ENCODE data around the gene MIA3.

DNA sequence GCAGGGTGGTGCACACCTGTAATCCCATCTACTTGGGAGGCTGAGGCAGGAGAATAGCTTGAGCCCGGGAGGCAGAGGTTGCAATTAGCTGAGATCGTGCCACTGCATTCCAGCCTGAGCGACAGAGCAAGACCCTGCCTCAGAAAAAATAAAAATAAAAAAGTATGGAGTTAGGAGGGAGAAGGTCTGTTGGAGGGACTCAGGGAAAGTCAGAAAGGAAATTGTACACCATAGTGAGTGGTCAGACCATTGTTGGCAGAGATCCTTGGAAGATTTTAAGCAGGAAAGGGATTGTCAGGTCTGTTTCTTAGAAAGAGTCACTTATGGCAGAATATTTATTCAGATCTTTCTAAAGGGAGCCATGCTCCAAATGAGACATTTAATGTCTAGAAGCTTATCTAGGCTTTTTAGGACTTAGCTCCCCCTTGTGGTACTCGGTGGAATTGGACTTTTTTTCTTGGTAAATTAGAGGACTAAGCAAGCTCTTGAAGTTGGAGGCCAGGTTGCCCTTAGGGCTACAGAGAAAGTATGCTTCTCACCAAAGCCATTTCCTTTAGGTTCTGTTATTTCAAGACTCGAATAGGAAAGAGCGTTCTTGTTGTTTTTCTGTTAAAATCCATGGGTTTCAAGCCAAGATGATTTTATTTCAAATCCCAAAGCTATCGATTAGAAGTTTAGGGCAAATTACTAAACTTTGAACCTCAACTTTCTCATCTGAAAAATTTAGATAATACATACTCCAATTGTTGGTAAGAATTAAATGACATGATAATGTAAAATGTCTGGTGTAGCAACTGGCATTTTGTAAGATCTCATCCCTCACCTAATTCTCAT, 16.5 kb downstream of the MIA3 start:
- TF ChIP-seq, protein P1, sequence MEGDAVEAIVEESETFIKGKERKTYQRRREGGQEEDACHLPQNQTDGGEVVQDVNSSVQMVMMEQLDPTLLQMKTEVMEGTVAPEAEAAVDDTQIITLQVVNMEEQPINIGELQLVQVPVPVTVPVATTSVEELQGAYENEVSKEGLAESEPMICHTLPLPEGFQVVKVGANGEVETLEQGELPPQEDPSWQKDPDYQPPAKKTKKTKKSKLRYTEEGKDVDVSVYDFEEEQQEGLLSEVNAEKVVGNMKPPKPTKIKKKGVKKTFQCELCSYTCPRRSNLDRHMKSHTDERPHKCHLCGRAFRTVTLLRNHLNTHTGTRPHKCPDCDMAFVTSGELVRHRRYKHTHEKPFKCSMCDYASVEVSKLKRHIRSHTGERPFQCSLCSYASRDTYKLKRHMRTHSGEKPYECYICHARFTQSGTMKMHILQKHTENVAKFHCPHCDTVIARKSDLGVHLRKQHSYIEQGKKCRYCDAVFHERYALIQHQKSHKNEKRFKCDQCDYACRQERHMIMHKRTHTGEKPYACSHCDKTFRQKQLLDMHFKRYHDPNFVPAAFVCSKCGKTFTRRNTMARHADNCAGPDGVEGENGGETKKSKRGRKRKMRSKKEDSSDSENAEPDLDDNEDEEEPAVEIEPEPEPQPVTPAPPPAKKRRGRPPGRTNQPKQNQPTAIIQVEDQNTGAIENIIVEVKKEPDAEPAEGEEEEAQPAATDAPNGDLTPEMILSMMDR (conservative IDR thresholded peaks at IDR 0.05; ENCODE audit: low read depth, low read length) = peak; percentile 99
- no peak for TF ChIP-seq EZH2 (IDR thresholded peaks at IDR 0.05; ENCODE audit: low read length, unreplicated experiment)
